HepG2 (cell line): ENCODE results near the gene PEAR1. TPM values are rescaled to one million over a fixed set of nuclear protein-coding genes. Genes with fewer than 3 reads are reported as not detected.

Experiments used
- ATAC-seq: fragments of 200-7000 bp; cut with Tn5 transposase; 3 replicates; pipeline ENCODE4 v1.9.1; 2020; ENCODE audit warnings: mild to moderate bottlenecking, moderate library complexity
- BruUV-seq: library from RNA; stranded (reverse); fragments of 400-500 nt; replicated peaks from 2 replicates; lab custom pipeline; 2021; lab: Mats Ljungman, UMichigan
- CTCF ChIA-PET: fragments of 300-600 bp; formaldehyde crosslinking; extraction: SDS; loops from one replicate; lab custom pipeline; 2021; ENCODE audit warnings: low total read pairs, inconsistent platforms, low intra/inter-chr PET ratio; lab: Yijun Ruan, JAX
- POLR2A ChIA-PET: fragments of 350-600 bp; sonication (Branson Sonifier 250); formaldehyde crosslinking; loops from one replicate; lab custom pipeline; 2020; ENCODE audit warnings: antibody characterized with exemption, inconsistent platforms; lab: Yijun Ruan, JAX
- DNase-seq: peaks from one replicate; pipeline ENCODE4 v3.0.0-alpha.2; 2015; ENCODE audit warnings: low spot score
- FAIRE-seq: peaks from 3 replicates; lab custom pipeline; 2011; peaks lifted over from hg19 to GRCh38; lab: Jason Lieb, UNC
- H2AFZ ChIP-seq: one replicate; pipeline ENCODE4 v1.6.1; 2011; ENCODE audit warnings: low read length, inconsistent platforms
- H3K27ac ChIP-seq: fragments of 300-600 bp; 3 replicates; pipeline ENCODE4 v1.8.0; 2011; ENCODE audit warnings: mixed run types, mild to moderate bottlenecking, mixed read lengths, low read length, inconsistent platforms; ENCODE audit not compliant: insufficient read depth; ENCODE audit errors: extremely low read length
- H3K27me3 ChIP-seq, 2 experiments: fragments of 200-600 bp in 1 of 2; 2 replicates in 1 of 2; 3 replicates in 1 of 2; pipeline versions ENCODE4 v1.6.0 to v1.8.0; 2011; ENCODE audit warnings: low read length in 2 of 2, mild to moderate bottlenecking in 2 of 2, moderate library complexity in 2 of 2, inconsistent platforms in 1 of 2; ENCODE audit not compliant: insufficient read depth in 2 of 2, control insufficient read depth in 1 of 2
- H3K36me3 ChIP-seq, 2 experiments: fragments of 200-600 bp in 1 of 2; replicated peaks in 1 of 2; 2 replicates in 1 of 2; 3 replicates in 1 of 2; pipeline versions ENCODE4 v1.5.1 to v1.8.0; 2011; ENCODE audit warnings: low read length in 2 of 2, inconsistent platforms in 1 of 2; ENCODE audit not compliant: insufficient read depth in 2 of 2, control insufficient read depth in 1 of 2
- H3K4me1 ChIP-seq: 2 replicates; pipeline ENCODE4 v1.5.1; 2012; ENCODE audit warnings: low read length, inconsistent platforms; ENCODE audit not compliant: insufficient read depth
- H3K4me2 ChIP-seq: 2 replicates; pipeline ENCODE4 v1.6.0; 2011; ENCODE audit warnings: low read depth, low read length, inconsistent platforms
- H3K4me3 ChIP-seq, 3 experiments: fragments of 200-600 bp in 1 of 3; sonication (generic), shearing (Covaris generic) in 1 of 3; replicated peaks in 1 of 3; 2 replicates each; pipeline ENCODE4 v1.5.1; 2011 to 2016; ENCODE audit warnings: low read length in 3 of 3, inconsistent platforms in 2 of 3, low read depth in 2 of 3, mild to moderate bottlenecking in 2 of 3, control low read depth in 1 of 3, mixed read lengths in 1 of 3; ENCODE audit not compliant: insufficient read depth in 1 of 3
- H3K79me2 ChIP-seq: one replicate; pipeline ENCODE4 v1.6.1; 2011; ENCODE audit warnings: low read length, inconsistent platforms; ENCODE audit not compliant: insufficient read depth
- H3K9ac ChIP-seq: 2 replicates; pipeline ENCODE4 v1.6.0; 2011; ENCODE audit warnings: mild to moderate bottlenecking, low read depth, low read length, inconsistent platforms; ENCODE audit not compliant: insufficient read depth
- H3K9me3 ChIP-seq: 2 replicates; pipeline ENCODE4 v1.5.1; 2012; ENCODE audit warnings: mild to moderate bottlenecking, low read length
- H4K20me1 ChIP-seq: 2 replicates; pipeline ENCODE4 v1.6.0; 2011; ENCODE audit warnings: inconsistent platforms, mild to moderate bottlenecking, low read length, moderate library complexity; ENCODE audit not compliant: insufficient read depth
- CC2D1A ChIP-seq: sonication (generic); formaldehyde crosslinking; IDR thresholded peaks from 2 replicates; pipeline ENCODE4 v1.8.1; 2023; ENCODE audit warnings: mild to moderate bottlenecking, missing genetic modification reagents
- ELK4 ChIP-seq: sonication (generic); formaldehyde crosslinking; IDR thresholded peaks from 2 replicates; pipeline ENCODE4 v1.9.0; 2021; ENCODE audit warnings: missing genetic modification reagents, borderline replicate concordance
- HNF4A ChIP-seq: sonication (generic); formaldehyde crosslinking; IDR thresholded peaks from 2 replicates; pipeline ENCODE4 v1.4.0; 2020; ENCODE audit warnings: missing genetic modification reagents
- KAT7 ChIP-seq: IDR thresholded peaks from 2 replicates; pipeline ENCODE4 v1.6.1; 2018; ENCODE audit warnings: borderline replicate concordance, missing compliant biosample characterization
- MAFF ChIP-seq: IDR thresholded peaks from 2 replicates; pipeline ENCODE4 v1.6.1; 2011; ENCODE audit warnings: low read depth, low read length, improper control_type of control experiment
- SMYD3 ChIP-seq: sonication (generic); formaldehyde crosslinking; IDR thresholded peaks from 2 replicates; pipeline ENCODE4 v1.8.1; 2023; ENCODE audit warnings: mild to moderate bottlenecking, missing genetic modification reagents
- SP140L ChIP-seq: sonication (generic); formaldehyde crosslinking; IDR thresholded peaks from 2 replicates; pipeline ENCODE4 v1.4.0; 2020; ENCODE audit warnings: missing genetic modification reagents, borderline replicate concordance
- SRSF9 ChIP-seq: fragments of 200-400 bp; formaldehyde crosslinking; IDR thresholded peaks from 2 replicates; pipeline ENCODE4 v1.6.1; 2018; ENCODE audit warnings: borderline replicate concordance, mild to moderate bottlenecking, low read depth, low read length; ENCODE audit not compliant: insufficient read depth, poor library complexity, severe bottlenecking
- STAT5B ChIP-seq: sonication (generic); formaldehyde crosslinking; IDR thresholded peaks from 2 replicates; pipeline ENCODE4 v1.4.0; 2020; ENCODE audit warnings: missing genetic modification reagents
- ZHX1 ChIP-seq: sonication (generic); formaldehyde crosslinking; IDR thresholded peaks from 2 replicates; pipeline ENCODE4 v1.8.1; 2022; ENCODE audit warnings: low read depth, mild to moderate bottlenecking, missing genetic modification reagents
- ZNF124 ChIP-seq: sonication (generic); formaldehyde crosslinking; IDR thresholded peaks from 2 replicates; pipeline ENCODE4 v1.4.0; 2020; ENCODE audit warnings: missing genetic modification reagents
- WGBS: methylation state at CpG from one replicate; pipeline ENCODE4 v1.1.6; 2017; ENCODE audit warnings: low lambda C conversion rate; 5-methylcytosine and 5-hydroxymethylcytosine counted together
- in situ Hi-C: cut with HindIII; loops from 2 replicates; pipeline ENCODE4 v1.10.0; 2017; ENCODE audit warnings: low pct_unique_long_range_greater_than_20kb; ENCODE audit not compliant: extremely low pct_ligation_motif_present
- intact Hi-C: fragments of 100-400 bp; cut with micrococcal nuclease; formaldehyde crosslinking; loops from one replicate; pipeline ENCODE4 v1.10.0; 2022; ENCODE audit not compliant: unreplicated experiment
- polyA plus RNA-seq, 8 experiments: library from polyadenylated mRNA; depleted of rRNA in 3 of 8; stranded (reverse) in 7 of 8; unstranded in 1 of 8; fragments of >200 nt; fragmentation: Illumina TruSeq in 4 of 8; extraction: Trizol in 4 of 8; gene quantifications; 2 replicates each; pipeline versions ENCODE4 v1.2.1 to v1.2.3, GENCODE V29; 2011 to 2016; ENCODE audit warnings: low read depth in 4 of 8, missing spikeins in 1 of 8, mixed read lengths in 1 of 8; ENCODE audit not compliant: insufficient read depth in 1 of 8
- total RNA-seq, 5 experiments: library from RNA; depleted of rRNA; stranded (reverse); fragments of >200 nt; fragmentation: Illumina TruSeq; extraction: Trizol; gene quantifications; 2 replicates each; pipeline ENCODE4 v1.2.3, GENCODE V29; 2016; ENCODE audit warnings: low read depth in 1 of 5

PEAR1 gene
- total and polyA plus RNA-seq, 2 of the 13 experiments (the other 11 are each of a cell fraction or from before 2014, with no cell fraction given) = 0.27 to 0.41 TPM

DNA sequence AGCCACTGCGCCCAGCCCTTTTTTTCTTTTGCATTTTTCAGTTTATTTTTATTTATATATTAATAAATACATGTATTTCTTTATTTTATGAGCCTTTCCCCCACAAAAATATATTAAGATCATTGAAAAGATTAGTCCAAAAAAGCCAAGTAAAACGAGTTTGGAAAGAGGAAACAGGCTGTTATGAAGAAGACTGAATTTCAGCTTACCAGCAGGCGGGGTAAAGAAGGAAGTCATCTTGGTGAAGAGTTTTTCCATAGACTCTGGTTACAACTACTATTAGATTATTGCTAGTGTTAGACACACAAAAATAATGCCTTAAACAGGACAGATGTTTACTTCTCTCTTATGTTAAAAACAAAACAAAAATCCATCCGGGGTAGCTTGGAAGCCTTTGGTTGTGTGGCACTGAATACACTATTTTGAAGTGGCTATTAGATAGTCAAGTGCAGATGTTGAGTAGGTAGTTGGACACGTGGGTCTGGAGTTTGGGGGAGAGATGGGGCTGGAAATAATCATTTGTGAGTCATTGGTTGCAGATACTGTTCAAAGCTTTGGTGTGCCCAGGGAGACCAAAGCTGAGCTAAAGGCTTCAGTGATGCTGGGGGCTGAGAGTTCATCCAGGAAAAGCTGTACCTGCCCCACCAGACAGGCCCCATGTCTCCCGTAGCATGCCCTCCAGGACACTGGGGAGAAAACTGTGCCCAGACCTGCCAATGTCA, 18.2 kb downstream of the PEAR1 start:
- in situ Hi-C loops (no loop called here), intact Hi-C loops (no loop called here)
- Histone ChIP-seq H3K79me2 (no peaks in the 10 kb centered on the region), H3K9me3 (no peaks in the 10 kb centered on the region), H3K4me1 (peaks cover 15% of the 10 kb centered on the region), H3K4me2 (no peak overlapping the region), H2AFZ (no peak overlapping the region), H3K4me3 (no peak overlapping the region), H3K36me3 (no peaks in the 10 kb centered on the region), H3K9ac (no peak overlapping the region), H4K20me1 (no peaks in the 10 kb centered on the region), H3K27ac (no peak overlapping the region), H3K27me3 (peaks cover 4 to 33% of the 10 kb centered on the region in 2 experiments; a peak in 4 of 5 replicates)
- 29% methylated on average over 5 of the region's 6 CpGs for WGBS
- CTCF ChIA-PET = no interaction called here
- FAIRE-seq (no peak), DNase-seq (no peak), ATAC-seq (no peak)
- no TSS peak for BruUV-seq
- POLR2A ChIA-PET = no interaction called here
- TF ChIP-seq SMYD3 (no peak), MAFF (no peak), KAT7 (CRISPR knock-in tag) (no peak), CC2D1A (CRISPR knock-in tag) (no peak)

GRCh38 chr1:156912310-156912709, 18.8 kb downstream of the PEAR1 start:
- no peak overlapping the region for H2AFZ ChIP-seq
- no peaks in the 10 kb centered on the region for H3K79me2 ChIP-seq
- peaks cover 10% of the 10 kb centered on the region for H3K4me1 ChIP-seq
- WGBS = no CpG with 5 or more reads among the region's 2 CpGs
- DNase-seq (no peak), ATAC-seq (no peak), FAIRE-seq (no peak)
- no peak overlapping the region for H3K4me3 ChIP-seq
- no peaks in the 10 kb centered on the region for H3K36me3 ChIP-seq
- intact Hi-C loops = no loop called here
- H3K27ac ChIP-seq = no peak overlapping the region
- H3K4me2 ChIP-seq = no peak overlapping the region
- ChIA-PET POLR2A (no interaction called here), CTCF (no interaction called here)
- BruUV-seq = no TSS peak
- no peaks in the 10 kb centered on the region for H3K9me3 ChIP-seq
- no peak overlapping the region for H3K9ac ChIP-seq
- in situ Hi-C loops = no loop called here
- peaks cover 4 to 27% of the 10 kb centered on the region in 2 experiments; a peak in 4 of 5 replicates for H3K27me3 ChIP-seq
- H4K20me1 ChIP-seq = no peaks in the 10 kb centered on the region
- TF ChIP-seq ZNF124 (no peak), STAT5B (CRISPR knock-in tag) (no peak), ELK4 (CRISPR knock-in tag) (no peak), HNF4A (CRISPR knock-in tag) (no peak), SP140L (CRISPR knock-in tag) (no peak), ZHX1 (CRISPR knock-in tag) (no peak), SRSF9 (no peak)
